ENCODE data around the gene COG8.

DNA sequence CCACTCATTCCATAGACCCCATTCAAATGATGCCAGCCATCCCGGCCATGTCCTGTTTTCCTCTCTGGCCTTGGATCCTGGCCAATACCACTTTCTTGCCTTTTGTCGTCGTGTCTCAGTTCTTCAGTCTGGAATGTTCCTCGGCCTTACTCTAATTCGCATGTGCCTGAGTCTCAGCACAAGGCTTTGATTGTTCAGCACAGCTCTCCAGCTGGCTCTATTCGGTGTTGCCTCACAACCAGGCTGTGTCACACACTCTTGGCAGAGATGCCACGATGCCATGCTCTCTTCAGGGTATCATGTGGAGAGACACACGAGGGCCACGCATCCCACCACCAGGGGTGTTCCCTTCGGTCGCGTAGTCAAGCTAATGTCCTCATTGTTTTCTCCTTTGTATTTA is 30.0 kb downstream of the COG8 start:
- TF ChIP-seq, protein P1, sequence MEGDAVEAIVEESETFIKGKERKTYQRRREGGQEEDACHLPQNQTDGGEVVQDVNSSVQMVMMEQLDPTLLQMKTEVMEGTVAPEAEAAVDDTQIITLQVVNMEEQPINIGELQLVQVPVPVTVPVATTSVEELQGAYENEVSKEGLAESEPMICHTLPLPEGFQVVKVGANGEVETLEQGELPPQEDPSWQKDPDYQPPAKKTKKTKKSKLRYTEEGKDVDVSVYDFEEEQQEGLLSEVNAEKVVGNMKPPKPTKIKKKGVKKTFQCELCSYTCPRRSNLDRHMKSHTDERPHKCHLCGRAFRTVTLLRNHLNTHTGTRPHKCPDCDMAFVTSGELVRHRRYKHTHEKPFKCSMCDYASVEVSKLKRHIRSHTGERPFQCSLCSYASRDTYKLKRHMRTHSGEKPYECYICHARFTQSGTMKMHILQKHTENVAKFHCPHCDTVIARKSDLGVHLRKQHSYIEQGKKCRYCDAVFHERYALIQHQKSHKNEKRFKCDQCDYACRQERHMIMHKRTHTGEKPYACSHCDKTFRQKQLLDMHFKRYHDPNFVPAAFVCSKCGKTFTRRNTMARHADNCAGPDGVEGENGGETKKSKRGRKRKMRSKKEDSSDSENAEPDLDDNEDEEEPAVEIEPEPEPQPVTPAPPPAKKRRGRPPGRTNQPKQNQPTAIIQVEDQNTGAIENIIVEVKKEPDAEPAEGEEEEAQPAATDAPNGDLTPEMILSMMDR (IDR thresholded peaks at IDR 0.05 in 4 of 5, conservative IDR thresholded peaks at IDR 0.05 in 1 of 5) = no peak
- TF ChIP-seq POLR2A (IDR thresholded peaks at IDR 0.05) = no peak

Data from gastrocnemius medialis (tissue), 4 donors.